Stromal cell of bone marrow (primary cell): ENCODE data around the gene ACTN2.

Experiments
- DNase-seq: peaks from one replicate; pipeline ENCODE4 v3.0.0-alpha.2; 2012; ENCODE audit warnings: low read depth

The ACTN2 gene

DNA sequence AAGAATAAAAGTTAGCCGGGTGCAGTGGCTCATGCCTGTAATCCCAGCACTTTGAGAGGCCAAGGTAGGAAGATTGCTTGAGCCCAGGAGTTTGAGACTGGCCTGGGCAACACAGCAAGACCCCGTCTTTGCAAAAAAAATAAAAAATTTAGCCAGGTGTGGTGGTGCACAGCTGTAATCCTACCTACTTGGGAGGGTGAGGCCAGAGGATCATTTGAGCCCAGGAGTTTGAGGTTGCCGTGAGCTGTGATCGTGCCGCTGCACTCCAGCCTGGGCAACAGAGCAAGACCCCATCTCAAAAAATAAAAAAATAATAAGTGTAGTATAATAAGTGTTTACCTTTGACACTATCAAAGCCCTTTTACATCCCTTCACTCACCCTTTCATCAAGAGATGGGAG is 5.0 kb downstream of the ACTN2 start:
- no peak for DNase-seq

DNA sequence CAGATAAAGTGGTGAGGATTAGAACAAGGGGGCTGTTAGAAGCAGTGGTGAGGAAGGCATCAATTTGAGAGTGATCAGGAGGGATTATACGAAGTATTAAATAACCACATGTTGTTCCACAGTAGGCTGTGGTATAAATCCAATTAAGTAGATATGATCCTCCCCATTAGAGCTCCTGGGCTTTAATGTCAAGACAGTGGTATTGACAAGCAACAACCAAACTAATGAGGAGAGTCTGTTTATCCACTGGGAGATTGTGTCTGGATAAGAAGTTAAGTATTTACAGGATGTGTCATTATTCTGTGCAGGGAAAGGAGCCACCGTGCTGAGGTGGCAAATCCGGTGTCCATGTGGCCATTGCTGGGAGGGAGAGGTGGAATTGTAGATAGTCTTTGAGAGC is 5.8 kb downstream of the ACTN2 start:
- no peak for DNase-seq

DNA sequence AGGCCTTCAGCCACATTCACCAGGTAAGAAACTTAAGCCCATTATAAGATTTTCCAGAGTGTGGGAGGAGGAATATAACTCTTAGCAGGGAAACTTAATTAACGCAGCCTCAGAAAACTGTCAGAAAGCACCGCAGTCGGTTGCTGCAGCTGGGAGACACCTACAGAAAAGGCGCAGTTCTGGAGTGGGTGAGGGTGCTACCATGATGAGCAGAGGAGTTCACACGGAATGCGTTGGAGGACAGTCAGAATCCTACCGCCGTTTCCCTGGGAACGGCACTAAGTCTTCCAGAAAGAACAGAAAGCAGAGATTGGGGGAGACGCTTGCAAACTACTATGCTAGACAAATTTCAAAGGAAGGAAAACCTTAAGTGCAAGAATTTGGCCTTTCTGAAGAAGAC is 6.4 kb downstream of the ACTN2 start:
- no peak for DNase-seq

DNA sequence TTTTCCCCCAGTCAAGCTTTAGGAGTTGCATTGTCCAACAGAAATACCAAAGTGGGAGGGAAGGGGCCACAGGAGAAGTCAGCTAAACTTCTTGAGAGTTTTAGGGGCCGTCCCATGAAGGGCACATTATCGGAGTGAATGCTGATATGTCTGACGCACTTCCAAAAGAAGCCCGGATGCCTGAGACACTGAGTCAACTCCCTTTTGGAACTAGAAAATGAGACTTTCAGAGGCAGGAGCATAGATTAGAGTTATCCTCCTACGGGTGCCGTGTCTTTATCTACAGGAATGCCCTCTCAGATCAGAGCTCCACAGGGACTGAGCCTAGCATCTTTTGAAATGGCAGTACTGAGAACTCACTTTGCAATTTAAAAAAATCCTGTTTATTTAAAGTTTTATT is 13.1 kb downstream of the ACTN2 start:
- DNase-seq: no peak

DNA sequence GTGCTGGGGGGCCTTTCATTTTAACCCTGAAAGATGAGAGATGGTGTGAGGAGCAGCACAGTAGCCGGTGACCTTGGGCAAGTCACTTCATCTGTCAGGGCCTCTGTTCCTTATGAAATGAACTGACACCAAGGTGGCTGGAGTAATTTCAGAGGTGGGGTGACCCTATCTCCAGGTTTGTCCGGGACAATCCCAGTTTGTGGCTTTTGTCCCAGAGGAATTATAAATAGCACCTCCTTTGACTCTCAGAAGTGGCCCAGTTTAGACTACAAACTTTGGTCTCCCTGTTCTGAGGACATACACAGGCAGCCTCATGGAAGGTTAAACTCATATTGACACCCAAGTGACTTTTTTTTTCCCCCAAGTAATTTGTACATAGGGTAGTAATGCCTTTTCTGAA is 14.6 kb downstream of the ACTN2 start:
- DNase-seq: no peak

DNA sequence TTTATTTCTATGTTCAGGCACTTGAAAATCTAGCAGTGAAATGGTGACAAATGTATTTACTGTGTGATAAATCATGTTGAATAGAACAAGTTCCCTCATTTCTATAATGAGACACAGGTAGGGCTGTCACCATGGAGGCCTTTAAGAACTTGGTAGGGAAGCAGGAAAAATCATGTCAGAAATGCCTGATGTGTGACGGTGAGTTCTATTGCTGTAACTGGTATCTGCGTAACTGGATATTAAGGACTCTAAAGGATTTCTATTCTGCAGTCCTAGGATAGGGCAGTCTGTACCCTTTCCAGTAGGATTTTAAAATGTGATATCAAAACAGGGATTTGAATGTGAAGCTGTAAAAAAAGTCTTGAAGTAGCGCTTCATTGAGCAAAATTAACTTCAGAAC is 15.5 kb downstream of the ACTN2 start:
- DNase-seq: no peak

DNA sequence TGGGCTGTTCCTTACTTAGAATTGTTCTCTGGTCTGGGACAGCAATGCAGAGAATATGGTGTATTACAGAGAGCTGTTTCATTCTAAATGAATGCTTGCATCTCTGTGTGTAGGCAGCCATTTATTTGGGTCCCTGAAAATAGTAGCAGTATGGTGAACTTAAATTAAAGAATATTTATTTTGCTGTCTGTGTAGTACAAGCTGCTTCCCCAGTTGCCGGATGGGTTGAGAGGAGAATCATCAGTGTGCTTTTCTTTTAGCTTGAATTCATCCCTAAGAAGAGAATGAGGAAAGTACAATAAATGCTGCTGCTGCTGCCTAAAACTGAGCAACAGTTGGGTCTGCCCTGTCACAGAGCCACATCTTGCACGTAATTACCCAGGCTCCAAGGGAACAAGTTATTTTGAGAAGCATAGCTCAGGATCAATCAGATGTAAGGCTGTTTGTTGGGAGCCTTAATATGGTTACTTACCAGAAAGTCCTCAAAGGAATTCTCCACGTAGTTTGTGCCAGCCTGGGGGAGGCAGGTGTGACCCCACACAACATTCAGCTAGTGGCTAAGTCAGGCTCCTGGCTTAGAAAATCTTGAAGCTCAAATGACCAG is 16.6 kb downstream of the ACTN2 start:
- no peak for DNase-seq

DNA sequence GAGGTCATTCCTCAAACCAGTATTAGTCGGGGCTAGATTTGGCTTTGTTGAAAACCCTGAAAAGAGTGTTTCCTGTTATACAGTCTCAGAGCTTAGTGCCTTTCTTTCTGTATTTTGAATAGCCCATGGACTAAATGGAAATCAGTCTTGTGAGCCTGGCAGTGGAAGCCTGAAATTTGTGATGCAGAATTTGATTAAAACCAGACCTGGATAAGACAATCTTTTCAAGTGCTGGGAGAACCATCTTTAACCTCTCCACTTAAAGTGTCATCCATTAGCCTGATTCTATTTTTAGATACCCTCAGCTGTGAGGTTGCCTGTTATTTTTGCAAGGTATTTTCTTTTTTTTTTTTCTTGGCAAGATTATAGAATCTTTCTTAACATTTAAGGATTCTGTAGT is 19.5 kb downstream of the ACTN2 start:
- no peak for DNase-seq

DNA sequence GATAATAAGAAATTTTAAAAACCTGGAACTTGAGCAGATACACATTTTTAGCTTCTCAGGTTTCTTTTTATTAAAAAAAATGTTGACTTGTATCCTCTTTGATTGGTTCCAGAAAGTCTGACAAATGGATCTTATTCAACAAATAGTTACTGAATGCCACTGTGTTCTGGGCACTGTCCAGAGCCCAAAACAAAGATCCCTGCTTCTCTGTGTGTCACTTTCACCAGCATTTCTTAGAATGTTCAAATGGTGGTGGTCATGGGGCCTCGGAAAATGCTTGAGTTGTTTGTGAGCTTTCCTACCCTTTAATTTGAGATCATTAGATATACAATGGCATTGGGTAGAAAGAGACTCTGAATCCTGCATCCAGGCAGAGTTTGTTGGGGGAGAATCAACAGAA is 19.9 kb downstream of the ACTN2 start:
- no peak for DNase-seq

DNA sequence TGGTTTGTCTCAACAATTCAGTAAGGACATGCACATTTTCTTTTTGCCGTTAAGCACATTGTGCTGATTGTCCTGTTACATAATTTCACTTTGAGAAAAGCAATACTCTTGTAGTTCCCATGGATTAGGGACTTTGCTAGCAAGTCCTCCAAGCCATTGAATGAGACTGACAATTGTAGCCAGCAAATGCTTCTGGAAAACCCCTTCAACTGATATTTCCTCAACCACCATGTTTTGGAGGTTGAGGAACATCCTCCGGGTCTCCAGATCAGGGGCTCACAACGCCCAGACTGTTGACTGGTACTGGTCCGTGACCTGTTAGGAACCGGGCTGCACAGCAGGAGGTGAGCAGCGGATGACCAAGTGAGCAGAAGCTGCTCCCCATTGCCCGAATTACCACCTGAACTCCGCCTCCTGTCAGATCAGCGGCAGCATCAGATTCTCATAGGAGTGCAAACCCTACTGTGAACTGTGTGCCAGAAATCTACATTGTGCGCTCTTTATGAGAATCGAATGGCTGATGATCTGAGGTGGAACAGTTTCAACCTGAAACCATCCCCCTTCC is 24.1 kb downstream of the ACTN2 start:
- no peak for DNase-seq

DNA sequence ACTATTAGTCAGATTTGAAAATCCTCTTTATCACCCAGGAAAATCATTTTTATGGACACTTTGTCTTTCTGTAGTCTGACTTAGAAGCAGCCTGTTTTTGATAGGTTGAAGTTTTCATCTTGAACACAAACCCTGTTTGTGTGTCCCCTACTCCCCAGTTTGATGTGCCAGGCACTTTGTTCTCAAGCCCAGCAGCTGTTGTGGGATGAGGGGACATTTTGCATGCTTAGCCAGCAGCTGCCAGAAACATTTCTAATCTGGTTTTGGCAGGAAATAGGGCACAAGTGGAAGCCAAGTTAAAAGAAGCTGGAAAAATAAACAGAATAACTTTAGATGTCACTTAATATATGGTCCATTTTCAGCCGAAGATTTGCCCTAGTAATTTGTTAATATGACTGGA is 29.9 kb downstream of the ACTN2 start:
- DNase-seq: no peak

DNA sequence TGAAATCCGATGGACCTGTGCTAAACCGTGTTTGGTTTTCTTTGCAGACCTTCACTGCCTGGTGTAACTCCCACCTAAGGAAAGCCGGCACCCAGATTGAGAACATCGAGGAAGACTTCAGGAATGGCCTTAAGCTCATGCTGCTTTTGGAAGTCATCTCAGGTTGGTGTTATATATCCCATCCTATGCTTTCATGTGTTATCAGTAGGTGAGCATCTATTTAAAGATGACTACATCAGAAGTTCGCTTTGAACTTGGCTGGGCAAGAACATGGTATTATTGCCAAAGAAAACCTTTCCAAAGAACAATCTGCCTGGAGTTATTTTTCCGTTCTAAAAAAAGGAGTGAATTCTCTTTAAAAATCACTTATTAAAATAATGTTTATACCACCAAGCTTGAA is 31.5 kb downstream of the ACTN2 start:
- DNase-seq: no peak

DNA sequence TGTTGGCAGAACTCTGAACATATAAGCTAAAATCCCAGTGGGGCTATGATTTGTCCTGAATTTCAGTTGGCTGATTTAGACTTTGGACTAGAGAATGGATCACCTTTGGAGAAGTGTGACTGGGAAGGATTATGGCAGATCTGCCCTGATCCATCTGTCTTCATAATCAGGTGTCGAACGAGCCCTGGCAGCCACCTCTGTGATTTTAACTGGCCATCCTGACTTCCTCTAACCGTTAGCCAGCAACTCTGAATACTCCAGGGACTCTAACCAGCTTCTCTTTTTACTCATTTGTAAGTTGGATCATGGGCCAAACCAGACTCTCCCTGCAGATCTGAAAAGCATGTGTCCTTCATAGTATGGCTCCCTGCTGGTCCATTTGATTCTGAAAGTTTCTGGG is 32.0 kb downstream of the ACTN2 start:
- DNase-seq: no peak

DNA sequence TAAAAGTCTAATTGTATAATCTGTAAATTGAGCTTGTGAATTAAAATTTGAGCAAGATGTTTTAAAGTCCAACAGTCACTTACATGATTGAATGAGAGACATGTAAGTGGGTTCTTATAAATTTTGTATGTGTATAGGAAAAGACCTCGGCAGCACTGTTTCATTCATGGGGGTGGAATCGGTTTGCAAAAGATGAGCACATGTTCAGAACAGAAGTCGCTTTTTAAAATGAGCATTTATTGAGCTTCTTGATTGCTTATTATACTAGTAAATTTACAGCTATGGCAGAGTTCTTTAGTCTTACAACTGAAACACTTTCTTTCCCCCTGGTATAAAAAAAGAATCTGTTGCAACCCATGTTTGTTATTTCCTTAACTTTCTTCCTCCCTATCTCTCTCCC is 33.9 kb downstream of the ACTN2 start:
- DNase-seq: no peak

DNA sequence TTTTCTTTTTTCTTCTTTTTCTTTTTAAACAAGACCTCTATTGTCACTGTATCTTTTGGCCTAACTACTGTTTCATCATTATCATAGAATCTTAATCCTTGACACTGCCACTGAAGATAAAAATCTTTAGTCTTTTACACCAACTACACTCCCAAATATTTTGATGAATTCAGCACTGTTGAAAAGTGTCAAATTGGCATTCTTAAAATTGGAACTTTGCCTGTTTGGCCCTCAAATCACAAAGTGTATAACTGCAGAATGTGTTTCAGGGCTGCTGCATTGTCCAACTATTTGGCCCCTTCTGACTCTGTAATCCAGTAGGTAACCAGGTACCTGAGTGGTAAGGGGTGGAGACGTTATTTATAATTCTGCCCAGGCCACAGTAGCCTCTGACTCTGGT is 34.3 kb downstream of the ACTN2 start:
- no peak for DNase-seq

DNA sequence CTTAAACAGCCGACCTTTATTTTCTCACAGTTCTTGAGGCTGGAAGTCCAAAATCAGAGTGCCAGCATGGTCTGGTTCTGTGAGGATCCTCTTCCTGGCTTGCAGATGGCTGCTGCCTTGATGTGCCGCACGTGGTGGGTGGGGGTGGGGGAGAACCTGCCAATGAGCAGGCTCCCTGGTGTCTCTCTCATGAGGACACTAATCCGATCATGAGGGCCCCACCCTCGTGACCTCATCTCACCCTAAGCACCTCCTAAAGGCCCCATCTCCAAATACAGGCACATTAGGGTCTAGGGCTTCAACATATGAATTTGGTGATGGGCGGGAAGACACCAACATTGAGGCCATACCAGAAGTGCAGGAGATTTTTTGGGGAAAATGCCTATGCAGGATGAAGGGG is 37.8 kb downstream of the ACTN2 start:
- no peak for DNase-seq

DNA sequence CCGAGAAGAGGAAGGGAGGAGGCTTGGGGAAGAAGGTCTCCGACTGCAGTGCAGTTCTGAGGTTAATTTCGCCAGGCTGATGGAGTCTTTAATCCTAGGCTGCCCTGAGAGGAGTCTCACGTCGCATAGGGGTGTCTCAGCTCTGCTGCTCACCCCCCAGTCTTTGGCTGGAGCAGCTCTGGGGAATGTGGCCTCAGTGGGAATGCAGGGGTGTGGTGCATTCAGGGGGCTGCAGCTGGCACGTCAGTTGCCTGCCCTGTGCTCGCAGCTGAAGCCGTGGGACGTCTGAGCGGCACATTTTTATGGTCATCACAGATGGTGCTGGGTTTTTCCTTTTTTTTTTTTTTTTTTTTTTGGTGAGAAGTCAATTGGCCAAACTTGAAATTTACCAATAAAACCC is 38.2 kb downstream of the ACTN2 start:
- no peak for DNase-seq

DNA sequence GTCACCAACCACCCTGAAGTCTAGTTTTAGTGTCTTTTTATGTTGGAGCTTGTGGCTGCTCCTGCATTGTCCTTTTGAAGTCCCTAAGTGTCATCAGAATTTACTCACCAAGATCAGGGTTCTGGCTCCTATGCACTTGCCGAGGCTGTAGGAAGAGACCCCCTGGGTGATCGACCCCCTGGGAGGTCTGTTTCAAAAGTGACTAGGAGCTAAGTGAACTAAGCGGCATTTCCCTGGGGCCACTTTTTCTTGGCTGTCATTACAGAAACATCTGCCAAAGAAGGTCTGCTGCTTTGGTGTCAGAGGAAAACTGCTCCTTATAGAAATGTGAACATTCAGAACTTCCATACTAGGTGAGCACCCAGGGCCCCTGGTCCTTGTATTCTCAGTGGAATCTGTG is 39.4 kb downstream of the ACTN2 start:
- DNase-seq: no peak

DNA sequence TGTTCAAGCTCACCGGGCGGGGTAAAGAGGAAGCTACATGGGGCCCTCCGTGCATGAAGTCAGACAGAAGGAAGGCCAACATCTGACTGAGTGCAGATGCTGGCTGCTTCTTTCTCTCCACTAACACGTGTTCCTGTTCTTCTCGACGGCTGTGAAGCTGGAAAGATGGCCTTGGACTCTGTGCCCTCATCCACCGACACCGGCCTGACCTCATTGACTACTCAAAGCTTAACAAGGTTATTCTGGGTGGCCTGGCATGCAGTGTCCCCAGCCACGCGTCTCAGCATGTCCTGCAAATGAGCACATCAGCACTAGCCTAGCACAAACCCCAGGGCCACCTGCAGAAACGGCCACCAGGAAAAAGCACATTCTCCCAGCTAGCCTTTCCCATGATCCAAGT is 41.2 kb downstream of the ACTN2 start:
- no peak for DNase-seq

DNA sequence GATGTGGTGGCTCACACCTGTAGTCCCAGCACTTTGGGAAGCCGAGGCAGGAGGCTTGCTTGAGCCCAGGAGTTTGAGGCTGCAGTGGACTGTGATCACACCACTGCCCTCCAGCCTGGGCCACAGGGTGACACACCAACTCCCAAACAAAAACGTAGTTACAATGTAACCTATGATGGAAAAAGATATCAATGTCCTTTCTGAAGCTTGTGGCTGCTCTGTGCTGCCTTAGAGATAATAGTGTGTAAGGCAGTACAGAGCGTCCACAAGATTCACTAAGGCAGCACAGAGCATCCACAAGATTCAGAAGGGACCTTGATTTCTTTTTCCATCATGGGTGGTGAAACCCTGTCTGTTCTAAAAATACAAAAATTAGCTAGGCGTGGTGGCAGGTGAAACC is 42.5 kb downstream of the ACTN2 start:
- no peak for DNase-seq

DNA sequence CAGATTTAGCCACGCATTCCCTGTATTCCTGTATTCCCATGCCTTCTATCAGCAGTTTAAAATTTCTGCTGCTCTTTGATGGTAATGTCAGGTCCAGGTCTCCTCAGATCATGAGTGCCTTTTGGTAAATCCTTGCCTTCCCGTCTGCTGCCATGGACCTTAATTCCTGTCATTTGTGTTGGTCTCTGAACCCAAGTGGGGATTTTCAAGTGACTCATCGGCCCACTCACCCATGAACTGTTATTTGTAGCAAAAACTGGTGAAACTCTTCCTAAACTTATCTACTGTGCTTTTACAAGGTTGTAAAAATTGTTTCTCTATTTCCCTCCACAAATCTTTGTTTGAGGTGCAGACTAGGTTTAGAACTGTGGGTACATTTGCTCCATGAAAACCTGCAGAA is 47.4 kb downstream of the ACTN2 start:
- DNase-seq: no peak

DNA sequence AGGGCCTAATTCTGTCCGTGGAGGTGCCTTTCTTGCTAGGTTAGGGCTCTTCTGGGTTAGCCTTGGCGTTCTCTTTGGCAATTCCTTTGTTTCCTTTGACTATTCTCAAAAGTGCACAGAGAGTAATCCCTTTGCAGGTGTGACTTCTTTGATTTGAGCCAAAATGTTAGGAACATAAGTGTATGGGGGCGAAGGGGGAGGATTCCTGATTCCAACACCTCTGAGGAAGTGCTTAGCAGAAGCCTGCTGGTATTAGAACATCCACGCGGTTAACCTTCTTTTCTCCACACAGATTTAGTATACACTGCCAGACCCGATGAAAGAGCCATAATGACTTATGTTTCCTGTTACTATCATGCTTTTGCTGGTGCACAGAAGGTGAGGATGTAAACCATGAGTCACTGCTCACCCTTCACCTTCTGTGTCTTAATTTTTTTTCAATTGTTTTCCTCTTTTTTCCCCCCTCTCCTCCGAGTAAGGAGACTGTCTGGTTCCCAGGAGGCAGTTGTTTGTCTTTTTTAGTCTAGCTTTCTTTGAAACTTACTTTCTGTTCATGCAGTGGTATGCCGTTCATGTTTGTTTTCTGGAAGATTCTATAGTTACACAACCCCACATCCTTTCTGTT is 48.0 kb downstream of the ACTN2 start:
- DNase-seq: no peak

DNA sequence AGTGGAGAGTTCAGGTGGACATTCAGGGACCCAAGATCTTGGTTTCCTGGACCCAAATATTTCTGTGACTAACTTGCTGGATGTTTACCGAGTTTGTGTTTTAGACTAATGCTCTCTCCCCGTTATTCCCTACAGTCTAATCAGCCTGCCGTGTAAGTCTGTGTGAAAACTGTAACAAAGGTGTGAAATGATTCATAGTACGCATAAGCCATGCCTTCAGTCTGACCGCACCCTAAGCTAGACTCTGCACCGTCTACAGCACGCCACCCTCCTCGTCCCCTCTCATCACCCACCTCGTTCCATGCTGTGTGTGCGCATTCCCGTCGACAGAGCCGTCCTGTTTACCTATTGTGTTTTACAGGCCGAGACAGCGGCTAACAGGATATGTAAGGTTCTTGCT is 50.5 kb downstream of the ACTN2 start:
- no peak for DNase-seq

DNA sequence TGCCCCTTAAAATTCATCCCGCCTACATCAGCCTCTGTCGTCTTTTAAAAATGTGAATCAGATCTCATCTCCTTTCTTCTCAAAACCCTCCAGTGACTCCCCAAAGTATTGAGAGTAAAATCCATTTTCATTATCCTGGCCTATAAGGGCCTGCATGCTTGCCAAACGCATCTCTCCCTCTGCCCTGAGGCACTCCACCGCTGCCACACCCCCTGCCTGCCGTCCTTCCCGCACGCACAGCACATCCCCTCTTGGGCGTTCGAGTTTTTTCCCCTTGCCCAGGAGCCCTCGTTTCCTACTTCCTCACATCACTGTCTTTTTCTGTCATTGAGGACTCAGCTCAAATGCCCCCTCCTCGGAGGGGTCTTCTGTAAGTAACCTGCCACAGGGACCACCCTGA is 55.5 kb downstream of the ACTN2 start:
- no peak for DNase-seq
